ENCODE data around the gene ICAM1. TPM values are rescaled to one million over a fixed set of nuclear protein-coding genes. Genes with fewer than 3 reads are reported as not detected.

Gene ICAM1
- total RNA-seq, 1 donor: 35.5 TPM

DNA sequence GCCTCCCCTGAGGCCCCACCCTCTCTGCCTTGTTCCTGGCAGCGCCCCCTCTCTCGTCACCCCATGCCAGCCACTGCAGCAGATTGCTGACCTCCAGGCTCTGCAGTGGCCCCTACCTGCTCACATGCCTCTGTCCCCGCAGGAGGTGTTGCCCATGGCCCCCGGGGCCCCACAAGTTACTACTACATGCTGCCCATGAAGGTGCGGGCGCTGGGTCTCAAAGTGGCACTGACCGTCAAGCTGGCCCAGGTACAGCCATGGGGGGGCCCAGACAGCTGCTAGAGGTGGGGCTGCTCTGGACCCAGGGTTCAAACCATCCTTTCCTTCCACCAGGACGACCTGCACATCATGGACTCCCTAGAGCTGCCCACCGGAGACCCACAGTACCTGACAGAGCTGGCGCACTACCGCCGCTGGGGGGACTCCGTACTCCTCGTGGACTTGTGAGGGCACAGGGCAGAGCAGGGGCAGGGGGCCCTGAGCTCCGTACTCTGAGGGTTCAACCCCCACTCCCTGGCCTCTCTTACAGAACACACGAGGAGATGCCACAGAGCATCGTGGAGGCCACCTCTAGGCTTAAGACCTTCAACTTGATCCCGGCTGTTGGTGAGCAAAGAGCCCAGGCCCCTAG lies 12.7 kb upstream of the ICAM1 start:
- Histone ChIP-seq H3K79me2 (ENCODE audit: insufficient read depth, low read length) (peaks cover 11% of the 10 kb centered on the region), H3K27me3 (ENCODE audit: insufficient read depth, low read length) (no peaks in the 10 kb centered on the region), H3K36me3 (ENCODE audit: insufficient read depth, low read length) (peaks cover 38% of the 10 kb centered on the region), H3K9me3 (ENCODE audit: low read depth, low read length) (no peaks in the 10 kb centered on the region), H3K4me3 (ENCODE audit: insufficient read depth, low read length) (no peak overlapping the region), H3K4me1 (ENCODE audit: insufficient read depth, low read length) (no peaks in the 10 kb centered on the region), H3K4me2 (ENCODE audit: insufficient read depth, low read length) (no peak overlapping the region), H4K20me1 (ENCODE audit: insufficient read depth, low read length) (no peaks in the 10 kb centered on the region), H3K27ac (ENCODE audit: low read depth, low read length) (no peak overlapping the region), H2AFZ (ENCODE audit: low read length) (no peak overlapping the region)
- TF ChIP-seq CTCF (IDR thresholded peaks at IDR 0.05; ENCODE audit: extremely low read depth, low read depth, low read length): no peak
- DNase-seq (ENCODE audit: insufficient read length, low spot score, missing footprints): no peak

DNA sequence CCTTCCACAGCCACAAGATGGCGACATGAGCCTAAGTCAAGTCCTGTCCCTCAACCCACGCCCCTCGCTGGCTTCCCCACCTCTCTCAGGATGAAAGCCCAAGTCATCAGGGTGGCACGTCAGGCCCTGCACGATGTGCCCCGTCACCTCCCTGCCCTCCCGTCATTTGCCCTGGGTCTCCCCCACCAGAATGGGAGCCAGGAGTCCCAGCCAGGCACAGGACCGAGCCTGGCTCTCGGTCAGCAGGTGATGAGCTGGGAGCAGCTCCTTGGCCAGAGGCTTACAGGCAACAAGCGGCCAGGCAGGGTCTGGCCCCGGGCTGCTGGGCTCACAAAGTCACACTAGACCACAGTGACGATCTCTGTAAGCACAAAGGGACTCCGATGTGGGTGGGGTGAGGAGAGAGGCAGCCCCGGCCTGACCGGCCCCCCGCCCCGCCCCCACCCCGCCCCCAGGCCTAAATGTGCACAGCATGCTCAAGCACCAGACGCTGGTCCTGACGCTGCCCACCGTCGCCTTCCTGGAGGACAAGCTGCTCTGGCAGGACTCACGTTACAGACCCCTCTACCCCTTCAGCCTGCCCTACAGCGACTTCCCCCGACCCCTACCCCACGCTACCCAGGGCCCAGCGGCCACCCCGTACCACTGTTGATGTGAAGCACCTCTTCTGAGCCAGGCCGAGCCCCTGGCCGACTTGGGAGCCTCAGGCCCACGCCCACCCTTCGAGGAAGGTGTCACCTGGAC lies 11.6 kb upstream of the ICAM1 start:
- H3K4me3 ChIP-seq (ENCODE audit: insufficient read depth, low read length): no peak overlapping the region
- no peaks in the 10 kb centered on the region for H3K27me3 ChIP-seq (ENCODE audit: insufficient read depth, low read length)
- peak; percentile 88 for DNase-seq (ENCODE audit: insufficient read length, low spot score, missing footprints)
- no peak overlapping the region for H2AFZ ChIP-seq (ENCODE audit: low read length)
- H4K20me1 ChIP-seq (ENCODE audit: insufficient read depth, low read length): no peaks in the 10 kb centered on the region
- peak; percentile 76 for TF ChIP-seq CTCF (IDR thresholded peaks at IDR 0.05; ENCODE audit: extremely low read depth, low read depth, low read length)
- H3K36me3 ChIP-seq (ENCODE audit: insufficient read depth, low read length): peaks cover 33% of the 10 kb centered on the region
- no peak overlapping the region for H3K27ac ChIP-seq (ENCODE audit: low read depth, low read length)
- no peaks in the 10 kb centered on the region for H3K4me1 ChIP-seq (ENCODE audit: insufficient read depth, low read length)
- no peak overlapping the region for H3K4me2 ChIP-seq (ENCODE audit: insufficient read depth, low read length)
- H3K9me3 ChIP-seq (ENCODE audit: low read depth, low read length): no peaks in the 10 kb centered on the region
- peaks cover 2% of the 10 kb centered on the region for H3K79me2 ChIP-seq (ENCODE audit: insufficient read depth, low read length)

GRCh38 chr19:10260141-10260584 lies 10.8 kb upstream of the ICAM1 start:
- no peaks in the 10 kb centered on the region for H3K27me3 ChIP-seq (ENCODE audit: insufficient read depth, low read length)
- no peak overlapping the region for H2AFZ ChIP-seq (ENCODE audit: low read length)
- H3K36me3 ChIP-seq (ENCODE audit: insufficient read depth, low read length): peaks cover 25% of the 10 kb centered on the region
- no peaks in the 10 kb centered on the region for H4K20me1 ChIP-seq (ENCODE audit: insufficient read depth, low read length)
- no peaks in the 10 kb centered on the region for H3K79me2 ChIP-seq (ENCODE audit: insufficient read depth, low read length)
- DNase-seq (ENCODE audit: insufficient read length, low spot score, missing footprints): peak; percentile 63
- no peaks in the 10 kb centered on the region for H3K4me1 ChIP-seq (ENCODE audit: insufficient read depth, low read length)
- no peak for TF ChIP-seq CTCF (IDR thresholded peaks at IDR 0.05; ENCODE audit: extremely low read depth, low read depth, low read length)
- H3K9me3 ChIP-seq (ENCODE audit: low read depth, low read length): no peaks in the 10 kb centered on the region
- no peak overlapping the region for H3K4me2 ChIP-seq (ENCODE audit: insufficient read depth, low read length)
- no peak overlapping the region for H3K4me3 ChIP-seq (ENCODE audit: insufficient read depth, low read length)
- no peak overlapping the region for H3K27ac ChIP-seq (ENCODE audit: low read depth, low read length)

DNA sequence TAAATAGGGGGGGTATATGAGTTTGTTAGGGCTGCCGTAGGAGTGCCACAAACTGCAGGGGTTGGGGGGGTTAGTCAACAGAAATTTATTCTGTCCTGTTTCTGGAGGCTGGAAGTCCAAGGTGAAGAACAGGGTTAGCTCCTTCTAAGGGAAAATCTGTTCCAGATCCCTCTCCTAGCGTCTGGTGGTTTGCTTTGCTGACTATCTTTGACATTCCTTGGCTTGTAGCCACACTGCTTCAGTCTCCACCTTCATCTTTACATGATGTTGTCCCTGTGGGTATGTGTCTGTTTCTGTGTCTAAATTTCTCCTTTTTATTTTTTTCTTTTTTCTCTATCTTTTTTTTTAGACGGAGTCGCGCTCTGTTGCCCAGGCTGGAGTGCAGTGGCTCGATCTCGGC lies 8.1 kb upstream of the ICAM1 start:
- no peak overlapping the region for H3K4me3 ChIP-seq (ENCODE audit: insufficient read depth, low read length)
- H3K4me2 ChIP-seq (ENCODE audit: insufficient read depth, low read length): no peak overlapping the region
- no peaks in the 10 kb centered on the region for H3K27me3 ChIP-seq (ENCODE audit: insufficient read depth, low read length)
- peaks cover 13% of the 10 kb centered on the region for H3K36me3 ChIP-seq (ENCODE audit: insufficient read depth, low read length)
- no peaks in the 10 kb centered on the region for H3K79me2 ChIP-seq (ENCODE audit: insufficient read depth, low read length)
- H3K4me1 ChIP-seq (ENCODE audit: insufficient read depth, low read length): no peaks in the 10 kb centered on the region
- H2AFZ ChIP-seq (ENCODE audit: low read length): no peak overlapping the region
- no peak overlapping the region for H3K27ac ChIP-seq (ENCODE audit: low read depth, low read length)
- no peak for TF ChIP-seq CTCF (IDR thresholded peaks at IDR 0.05; ENCODE audit: extremely low read depth, low read depth, low read length)
- no peaks in the 10 kb centered on the region for H3K9me3 ChIP-seq (ENCODE audit: low read depth, low read length)
- no peaks in the 10 kb centered on the region for H4K20me1 ChIP-seq (ENCODE audit: insufficient read depth, low read length)
- DNase-seq (ENCODE audit: insufficient read length, low spot score, missing footprints): peak; percentile 26
